CD4-positive, alpha-beta T cell treated with Interleukin-15 for 4 hours (primary cell): ENCODE results near the gene ADK.

Experiments
- DNase-seq: peaks from one replicate; pipeline ENCODE4 v3.0.0-alpha.2; 2020; ENCODE audit warnings: low spot score

The ADK gene

GRCh38 chr10:74602576-74602975, 451.6 kb downstream of the ADK start:
- no peak for DNase-seq

GRCh38 chr10:74610299-74610698, 459.3 kb downstream of the ADK start:
- DNase-seq, result no peak

GRCh38 chr10:74612195-74612594, 461.2 kb downstream of the ADK start:
- no peak for DNase-seq

- DNase-seq, result no peak
Measured at GRCh38 chr10:74620626-74621025, 469.6 kb downstream of the ADK start.

GRCh38 chr10:74623786-74624185, 472.8 kb downstream of the ADK start:
- DNase-seq, result no peak

GRCh38 chr10:74624501-74624900, 473.5 kb downstream of the ADK start:
- DNase-seq, result no peak

- DNase-seq, result no peak
Measured at GRCh38 chr10:74628136-74628535, 477.1 kb downstream of the ADK start.

GRCh38 chr10:74634995-74635536, 484.0 kb downstream of the ADK start:
- DNase-seq, result no peak

GRCh38 chr10:74635655-74636054, 484.6 kb downstream of the ADK start:
- DNase-seq, result no peak

- DNase-seq, result no peak
Measured at GRCh38 chr10:74637685-74638084, 486.7 kb downstream of the ADK start.

- DNase-seq, result no peak
Measured at GRCh38 chr10:74640134-74640921, 489.3 kb downstream of the ADK start.

GRCh38 chr10:74641659-74642058, 490.6 kb downstream of the ADK start:
- DNase-seq, result no peak

- DNase-seq, result no peak
Measured at GRCh38 chr10:74642901-74643595, 492.0 kb downstream of the ADK start.

GRCh38 chr10:74643596-74643975, 492.6 kb downstream of the ADK start:
- no peak for DNase-seq

- no peak for DNase-seq
Measured at GRCh38 chr10:74644738-74645137, 493.7 kb downstream of the ADK start.

- DNase-seq, result no peak
Measured at GRCh38 chr10:74645692-74646091, 494.7 kb downstream of the ADK start.

- DNase-seq, result no peak
Measured at GRCh38 chr10:74650613-74651012, 499.6 kb downstream of the ADK start.

GRCh38 chr10:74651565-74651964, 500.5 kb downstream of the ADK start:
- no peak for DNase-seq

- no peak for DNase-seq
Measured at GRCh38 chr10:74652664-74653063, 501.6 kb downstream of the ADK start.

- DNase-seq, result no peak
Measured at GRCh38 chr10:74658511-74658910, 507.5 kb downstream of the ADK start.

GRCh38 chr10:74662635-74663034, 511.6 kb downstream of the ADK start:
- no peak for DNase-seq

GRCh38 chr10:74669210-74669609, 518.2 kb downstream of the ADK start:
- DNase-seq, result no peak

GRCh38 chr10:74671716-74672115, 520.7 kb downstream of the ADK start:
- no peak for DNase-seq
